ENCODE measurements around the gene PLEKHH1.

The PLEKHH1 gene

DNA sequence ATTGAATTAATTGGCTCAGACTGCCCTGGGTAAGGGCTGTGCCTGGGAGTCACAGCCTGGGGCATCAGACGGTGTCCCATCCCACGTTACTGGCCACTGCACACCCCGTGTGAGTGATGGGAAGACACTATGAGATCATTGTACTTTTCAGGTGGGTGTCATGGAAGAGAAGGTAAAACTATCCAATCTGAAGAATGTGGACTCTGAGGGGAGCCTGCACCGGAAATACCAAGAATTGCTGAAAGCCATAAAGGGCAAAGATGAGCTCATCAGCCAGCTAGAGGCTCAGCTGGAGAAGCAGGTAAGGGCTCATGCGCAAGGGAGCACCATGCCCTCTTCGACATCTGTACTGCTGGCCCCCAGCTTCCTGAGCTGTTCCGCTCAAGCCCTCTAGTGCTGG lies 24.0 kb downstream of the PLEKHH1 start:
- Histone ChIP-seq H3K27ac (no peak overlapping the region), H3K4me3 (no peak overlapping the region), H3K9ac (ENCODE audit: insufficient read length) (no peak overlapping the region), H3K36me3 (ENCODE audit: insufficient read depth, low read length) (no peaks in the 10 kb centered on the region), H3K9me3 (ENCODE audit: low read depth, low read length) (no peaks in the 10 kb centered on the region)
- TF ChIP-seq POLR2AphosphoS5 (IDR thresholded peaks at IDR 0.05; ENCODE audit: borderline replicate concordance, low read depth, low read length) (no peak), EZH2 (IDR thresholded peaks at IDR 0.05) (no peak), FOXP2 (optimal IDR thresholded peaks at IDR 0.05; ENCODE audit: control extremely low read depth, extremely low read length, insufficient read depth) (no peak)
- DNase-seq (ENCODE audit: low read depth, low spot score): no peak

DNA sequence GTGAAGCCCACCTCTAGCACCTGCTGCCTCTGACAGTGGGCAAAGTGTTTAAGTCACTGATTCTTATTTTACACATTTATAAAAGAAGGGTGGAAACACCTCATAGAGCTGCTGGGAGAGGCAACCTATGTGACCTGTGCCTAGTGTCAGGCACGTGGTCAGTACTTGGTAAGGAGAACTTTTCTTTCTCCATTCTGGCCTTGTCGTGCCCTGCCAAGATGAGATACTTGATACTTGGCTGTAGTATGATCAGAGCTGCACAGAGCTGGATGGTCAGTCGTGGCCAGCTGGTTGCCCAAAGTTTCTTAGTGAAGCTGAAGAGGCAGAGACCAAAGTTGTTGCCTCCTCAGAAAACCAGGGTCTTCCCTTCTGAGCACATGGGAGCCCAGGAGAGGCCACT lies 24.6 kb downstream of the PLEKHH1 start:
- no peak for DNase-seq (ENCODE audit: low read depth, low spot score)
- H3K27ac ChIP-seq: no peak overlapping the region
- TF ChIP-seq EZH2 (IDR thresholded peaks at IDR 0.05): no peak
- TF ChIP-seq POLR2AphosphoS5 (IDR thresholded peaks at IDR 0.05; ENCODE audit: borderline replicate concordance, low read depth, low read length): no peak
- no peak for TF ChIP-seq FOXP2 (optimal IDR thresholded peaks at IDR 0.05; ENCODE audit: control extremely low read depth, extremely low read length, insufficient read depth)
- H3K4me3 ChIP-seq: no peak overlapping the region
- no peaks in the 10 kb centered on the region for H3K36me3 ChIP-seq (ENCODE audit: insufficient read depth, low read length)
- H3K9me3 ChIP-seq (ENCODE audit: low read depth, low read length): no peaks in the 10 kb centered on the region
- H3K9ac ChIP-seq (ENCODE audit: insufficient read length): no peak overlapping the region

DNA sequence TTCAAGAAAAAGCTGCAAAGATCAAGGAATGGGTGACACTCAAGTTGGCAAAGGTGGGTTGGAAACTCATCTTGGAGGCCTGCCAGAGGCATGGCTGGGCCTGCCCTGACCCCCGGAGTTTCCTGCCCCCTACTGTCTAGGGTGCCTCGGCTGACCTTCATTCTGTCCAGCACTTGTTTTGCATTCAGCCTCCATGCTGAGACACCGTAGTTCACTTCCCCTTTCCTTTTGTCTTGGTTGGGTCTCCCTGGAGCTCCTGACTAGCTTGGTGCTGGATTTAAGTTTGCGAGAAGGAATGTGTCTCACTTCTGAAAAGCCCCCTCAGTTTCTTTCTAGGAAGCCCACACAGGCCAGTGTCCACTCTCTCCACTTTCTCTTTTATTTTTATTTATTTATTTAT lies 26.5 kb downstream of the PLEKHH1 start:
- H3K36me3 ChIP-seq (ENCODE audit: insufficient read depth, low read length): no peaks in the 10 kb centered on the region
- H3K9ac ChIP-seq (ENCODE audit: insufficient read length): no peak overlapping the region
- no peak for DNase-seq (ENCODE audit: low read depth, low spot score)
- H3K9me3 ChIP-seq (ENCODE audit: low read depth, low read length): no peaks in the 10 kb centered on the region
- no peak overlapping the region for H3K4me3 ChIP-seq
- TF ChIP-seq FOXP2 (optimal IDR thresholded peaks at IDR 0.05; ENCODE audit: control extremely low read depth, extremely low read length, insufficient read depth) (no peak), EZH2 (IDR thresholded peaks at IDR 0.05) (no peak), POLR2AphosphoS5 (IDR thresholded peaks at IDR 0.05; ENCODE audit: borderline replicate concordance, low read depth, low read length) (no peak)
- no peak overlapping the region for H3K27ac ChIP-seq

DNA sequence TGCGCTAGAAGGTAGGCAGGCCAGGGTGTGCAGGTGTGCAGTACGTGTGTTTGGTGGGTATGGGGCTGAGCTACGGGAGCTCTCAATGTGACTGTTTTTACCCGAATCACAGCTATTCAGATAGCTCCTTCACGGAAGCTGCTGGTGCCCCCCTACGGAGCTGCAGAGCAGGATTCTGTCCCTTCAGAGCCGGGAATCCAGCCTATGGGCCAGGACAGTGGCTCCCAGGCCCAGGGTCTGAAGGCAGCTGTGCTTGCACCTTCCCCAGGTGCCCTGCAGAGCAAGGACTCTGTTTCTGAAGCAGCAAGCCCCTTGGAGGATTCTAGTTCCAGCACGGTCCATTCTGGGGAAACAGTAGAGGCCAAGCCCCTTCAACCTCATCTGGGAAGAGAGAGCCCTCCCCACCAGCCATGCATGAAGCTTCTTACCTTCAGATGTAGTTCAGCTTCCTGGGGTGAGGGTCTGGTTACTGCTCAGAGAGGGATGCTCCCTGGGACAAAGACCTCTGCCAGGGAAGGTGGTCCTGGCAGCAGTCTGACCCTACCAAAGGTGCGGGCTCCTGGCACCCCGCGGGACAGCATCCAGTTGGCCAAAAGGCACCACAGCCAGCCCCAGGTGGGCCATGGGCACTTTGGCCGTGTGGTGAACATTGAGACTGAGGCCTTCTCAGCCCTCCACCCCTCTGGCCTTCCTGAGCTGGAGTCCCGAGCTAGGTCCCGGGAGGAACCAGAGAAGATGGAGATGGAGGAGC lies 29.1 kb downstream of the PLEKHH1 start:
- Histone ChIP-seq H3K4me3 (no peak overlapping the region), H3K27ac (no peak overlapping the region), H3K9ac (ENCODE audit: insufficient read length) (no peak overlapping the region), H3K9me3 (ENCODE audit: low read depth, low read length) (no peaks in the 10 kb centered on the region), H3K36me3 (ENCODE audit: insufficient read depth, low read length) (no peaks in the 10 kb centered on the region)
- TF ChIP-seq EZH2 (IDR thresholded peaks at IDR 0.05) (no peak), FOXP2 (optimal IDR thresholded peaks at IDR 0.05; ENCODE audit: control extremely low read depth, extremely low read length, insufficient read depth) (no peak), POLR2AphosphoS5 (IDR thresholded peaks at IDR 0.05; ENCODE audit: borderline replicate concordance, low read depth, low read length) (no peak)
- DNase-seq (ENCODE audit: low read depth, low spot score): no peak

DNA sequence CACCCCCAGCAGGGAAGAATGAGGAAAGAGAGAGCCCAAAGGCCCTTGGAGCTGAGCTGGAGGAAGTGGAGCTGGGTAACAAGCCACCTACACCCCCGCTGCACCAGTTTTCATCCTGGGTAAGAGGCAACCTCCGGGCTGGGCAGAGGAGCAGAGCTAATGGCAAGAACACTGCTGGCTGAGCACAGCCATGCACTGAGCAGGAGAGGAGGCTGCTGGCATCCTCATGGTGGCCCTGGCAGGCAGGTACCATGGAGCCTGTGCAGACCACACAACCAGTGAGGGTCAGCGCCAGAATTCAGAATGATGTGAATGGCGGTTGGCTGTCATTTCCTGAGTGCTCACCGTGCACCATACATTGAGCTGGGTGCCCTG lies 29.7 kb downstream of the PLEKHH1 start:
- TF ChIP-seq EZH2 (IDR thresholded peaks at IDR 0.05): no peak
- TF ChIP-seq POLR2AphosphoS5 (IDR thresholded peaks at IDR 0.05; ENCODE audit: borderline replicate concordance, low read depth, low read length): no peak
- TF ChIP-seq FOXP2 (optimal IDR thresholded peaks at IDR 0.05; ENCODE audit: control extremely low read depth, extremely low read length, insufficient read depth): no peak
- Histone ChIP-seq H3K36me3 (ENCODE audit: insufficient read depth, low read length) (no peaks in the 10 kb centered on the region), H3K27ac (no peak overlapping the region), H3K9me3 (ENCODE audit: low read depth, low read length) (no peaks in the 10 kb centered on the region), H3K4me3 (no peak overlapping the region), H3K9ac (ENCODE audit: insufficient read length) (no peak overlapping the region)
- DNase-seq (ENCODE audit: low read depth, low spot score): no peak

DNA sequence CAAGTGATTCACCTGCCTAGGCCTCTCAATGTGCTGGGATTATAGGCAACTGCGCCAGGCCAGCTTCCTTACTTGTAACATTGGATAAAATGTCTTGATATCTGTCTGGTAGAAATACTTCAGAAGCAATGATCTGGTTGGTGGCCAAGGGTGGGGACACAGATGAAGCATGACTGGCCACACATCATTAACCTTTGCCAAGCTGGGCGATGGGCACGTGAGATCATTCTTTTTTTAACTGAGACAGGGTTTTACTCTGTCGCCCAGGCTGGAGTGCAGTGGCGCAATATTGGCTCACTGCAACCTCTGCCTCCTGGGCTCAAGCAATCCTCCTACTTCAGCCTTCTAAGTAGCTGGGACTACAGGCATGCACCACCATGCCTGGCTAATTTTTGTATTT lies 31.1 kb downstream of the PLEKHH1 start:
- Histone ChIP-seq H3K9ac (ENCODE audit: insufficient read length) (no peak overlapping the region), H3K4me3 (no peak overlapping the region), H3K9me3 (ENCODE audit: low read depth, low read length) (no peaks in the 10 kb centered on the region), H3K36me3 (ENCODE audit: insufficient read depth, low read length) (no peaks in the 10 kb centered on the region), H3K27ac (no peak overlapping the region)
- TF ChIP-seq POLR2AphosphoS5 (IDR thresholded peaks at IDR 0.05; ENCODE audit: borderline replicate concordance, low read depth, low read length) (no peak), FOXP2 (optimal IDR thresholded peaks at IDR 0.05; ENCODE audit: control extremely low read depth, extremely low read length, insufficient read depth) (no peak), EZH2 (IDR thresholded peaks at IDR 0.05) (no peak)
- DNase-seq (ENCODE audit: low read depth, low spot score): no peak

DNA sequence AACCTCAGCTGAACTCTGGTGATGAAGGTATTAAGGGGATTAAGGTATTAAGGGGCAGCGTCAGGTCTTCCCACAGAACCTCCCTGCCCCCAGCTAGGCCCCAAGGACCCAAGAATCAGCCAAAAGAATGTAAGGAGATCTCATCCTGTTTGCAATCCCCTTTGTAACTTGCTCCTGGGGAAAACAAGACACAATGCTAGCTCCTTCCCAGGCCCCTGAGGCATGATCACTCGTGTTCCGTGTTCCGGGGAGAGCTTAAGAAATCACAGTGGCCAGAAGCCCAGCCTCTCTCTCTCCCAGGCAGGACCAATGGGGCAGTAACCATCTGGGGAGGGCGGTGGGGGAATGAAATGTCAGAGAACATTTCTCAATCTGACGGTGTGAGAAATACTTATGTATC lies 33.8 kb downstream of the PLEKHH1 start:
- Histone ChIP-seq H3K27ac (no peak overlapping the region), H3K4me3 (no peak overlapping the region), H3K36me3 (ENCODE audit: insufficient read depth, low read length) (no peaks in the 10 kb centered on the region), H3K9ac (ENCODE audit: insufficient read length) (no peak overlapping the region), H3K9me3 (ENCODE audit: low read depth, low read length) (no peaks in the 10 kb centered on the region)
- no peak for TF ChIP-seq FOXP2 (optimal IDR thresholded peaks at IDR 0.05; ENCODE audit: control extremely low read depth, extremely low read length, insufficient read depth)
- no peak for TF ChIP-seq EZH2 (IDR thresholded peaks at IDR 0.05)
- no peak for TF ChIP-seq POLR2AphosphoS5 (IDR thresholded peaks at IDR 0.05; ENCODE audit: borderline replicate concordance, low read depth, low read length)
- no peak for DNase-seq (ENCODE audit: low read depth, low spot score)

DNA sequence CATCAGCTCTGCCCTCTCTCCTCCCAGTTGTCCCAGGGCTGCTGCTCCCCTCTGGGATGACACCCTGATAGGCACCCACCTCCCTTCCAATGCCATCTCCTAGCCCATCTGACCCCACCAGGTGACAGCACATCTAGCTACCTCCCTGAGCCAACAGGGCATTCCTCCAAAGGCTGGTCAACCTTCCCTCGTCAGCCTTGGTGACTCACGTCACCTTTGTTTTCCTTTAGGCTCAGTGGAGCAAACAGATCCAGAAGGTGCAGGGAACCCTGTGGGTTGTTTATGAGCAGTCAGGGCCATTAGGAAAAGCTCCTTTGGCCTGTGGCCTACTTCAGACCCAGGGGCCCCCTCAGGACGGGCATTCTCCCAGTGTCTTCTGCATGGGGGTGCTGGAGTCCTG lies 34.6 kb downstream of the PLEKHH1 start:
- H3K9ac ChIP-seq (ENCODE audit: insufficient read length): no peak overlapping the region
- TF ChIP-seq EZH2 (IDR thresholded peaks at IDR 0.05) (no peak), FOXP2 (optimal IDR thresholded peaks at IDR 0.05; ENCODE audit: control extremely low read depth, extremely low read length, insufficient read depth) (no peak), POLR2AphosphoS5 (IDR thresholded peaks at IDR 0.05; ENCODE audit: borderline replicate concordance, low read depth, low read length) (no peak)
- H3K27ac ChIP-seq: no peak overlapping the region
- no peak overlapping the region for H3K4me3 ChIP-seq
- no peaks in the 10 kb centered on the region for H3K36me3 ChIP-seq (ENCODE audit: insufficient read depth, low read length)
- no peak for DNase-seq (ENCODE audit: low read depth, low spot score)
- no peaks in the 10 kb centered on the region for H3K9me3 ChIP-seq (ENCODE audit: low read depth, low read length)

All from SK-N-MC (cell line).